ENCODE results near the gene RNF10. TPM values are rescaled to one million over a fixed set of nuclear protein-coding genes. Genes with fewer than 3 reads are reported as not detected.

Gene RNF10
- total RNA-seq, 4 donors from 2014 or later, result 201 to 306 (median 264) TPM

DNA sequence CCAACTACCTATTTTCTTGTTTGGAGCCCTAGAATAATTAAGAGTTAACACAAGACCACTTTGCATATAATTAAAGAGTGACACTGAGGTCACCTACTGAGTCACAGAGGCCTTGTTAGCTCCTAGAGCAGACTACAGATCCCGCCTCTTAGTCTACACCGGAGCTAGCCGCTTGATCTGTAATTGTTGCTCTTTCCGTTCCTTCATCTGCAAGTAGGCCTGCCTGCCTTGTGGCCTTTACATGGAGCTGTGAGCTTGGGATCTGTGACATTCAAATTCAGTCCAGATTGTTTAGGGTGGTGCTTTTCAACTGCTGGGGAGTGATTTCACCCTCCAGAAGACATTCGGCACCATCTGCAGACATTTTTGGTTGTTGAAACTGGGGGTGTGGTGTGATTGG is 43.8 kb upstream of the RNF10 start:
- no peak overlapping the region for H3K27ac ChIP-seq
- H3K27me3 ChIP-seq, result no peaks in the 10 kb centered on the region
- WGBS, 2 donors, result 89 to 93% methylated on average over 5 of the region's 5 CpGs
- H3K4me1 ChIP-seq, result peaks cover 0 to 6% (median 2%) of the 10 kb centered on the region in 4 donors
- TF ChIP-seq POLR2A (IDR thresholded peaks at IDR 0.05) (no peak), EP300 (IDR thresholded peaks at IDR 0.05) (no peak)
- TF ChIP-seq, protein P1, sequence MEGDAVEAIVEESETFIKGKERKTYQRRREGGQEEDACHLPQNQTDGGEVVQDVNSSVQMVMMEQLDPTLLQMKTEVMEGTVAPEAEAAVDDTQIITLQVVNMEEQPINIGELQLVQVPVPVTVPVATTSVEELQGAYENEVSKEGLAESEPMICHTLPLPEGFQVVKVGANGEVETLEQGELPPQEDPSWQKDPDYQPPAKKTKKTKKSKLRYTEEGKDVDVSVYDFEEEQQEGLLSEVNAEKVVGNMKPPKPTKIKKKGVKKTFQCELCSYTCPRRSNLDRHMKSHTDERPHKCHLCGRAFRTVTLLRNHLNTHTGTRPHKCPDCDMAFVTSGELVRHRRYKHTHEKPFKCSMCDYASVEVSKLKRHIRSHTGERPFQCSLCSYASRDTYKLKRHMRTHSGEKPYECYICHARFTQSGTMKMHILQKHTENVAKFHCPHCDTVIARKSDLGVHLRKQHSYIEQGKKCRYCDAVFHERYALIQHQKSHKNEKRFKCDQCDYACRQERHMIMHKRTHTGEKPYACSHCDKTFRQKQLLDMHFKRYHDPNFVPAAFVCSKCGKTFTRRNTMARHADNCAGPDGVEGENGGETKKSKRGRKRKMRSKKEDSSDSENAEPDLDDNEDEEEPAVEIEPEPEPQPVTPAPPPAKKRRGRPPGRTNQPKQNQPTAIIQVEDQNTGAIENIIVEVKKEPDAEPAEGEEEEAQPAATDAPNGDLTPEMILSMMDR (IDR thresholded peaks at IDR 0.05), result no peak
- H3K36me3 ChIP-seq, result peaks cover 0 to 19% (median 0%) of the 10 kb centered on the region in 3 donors
- H3K9me3 ChIP-seq, result no peaks in the 10 kb centered on the region
- no peak for DNase-seq (ENCODE audit: low spot score in 2 of 2)
- H3K4me3 ChIP-seq, result no peak overlapping the region

DNA sequence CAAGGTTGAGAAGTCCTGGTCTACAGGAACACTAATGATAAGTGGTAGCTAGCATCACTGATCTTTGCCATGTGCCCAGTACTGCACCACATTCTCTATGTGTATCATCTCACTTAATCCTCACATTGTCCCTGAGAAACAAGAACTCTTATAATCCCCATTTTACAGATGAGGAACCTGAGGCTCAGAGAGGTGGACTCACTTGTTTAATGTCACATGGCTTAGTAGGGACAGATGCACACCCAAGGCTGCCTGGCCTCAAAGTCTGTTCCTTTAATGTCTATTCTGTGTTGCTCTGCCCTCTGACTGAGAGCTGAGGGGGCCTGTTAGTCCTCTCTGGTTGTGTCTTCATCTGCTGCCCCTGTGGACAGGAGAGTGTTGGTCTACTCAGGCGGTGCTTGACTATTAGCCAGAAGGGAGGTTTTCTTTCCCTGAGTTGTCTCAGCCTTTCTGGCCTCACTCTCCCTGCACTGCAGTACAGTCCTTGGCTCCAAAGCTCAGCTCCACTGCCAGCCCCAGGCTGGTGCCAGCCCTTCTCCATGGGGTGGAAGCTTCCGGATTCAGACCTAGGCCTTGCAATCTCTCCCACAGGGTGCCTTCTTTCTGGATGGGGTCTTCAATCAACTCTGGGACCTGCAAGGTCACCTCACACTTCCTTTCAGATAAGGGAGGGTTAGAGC is 43.2 kb upstream of the RNF10 start:
- H3K4me3 ChIP-seq, result no peak overlapping the region
- no peak for DNase-seq (ENCODE audit: low spot score in 2 of 2)
- H3K36me3 ChIP-seq, result peaks cover 0 to 19% (median 0%) of the 10 kb centered on the region in 3 donors
- H3K4me1 ChIP-seq, result peaks cover 0 to 6% (median 2%) of the 10 kb centered on the region in 4 donors
- H3K27me3 ChIP-seq, result no peaks in the 10 kb centered on the region
- TF ChIP-seq, protein P1 (IDR thresholded peaks at IDR 0.05), result no peak
- TF ChIP-seq EP300 (IDR thresholded peaks at IDR 0.05) (no peak), POLR2A (IDR thresholded peaks at IDR 0.05) (no peak)
- 74 to 77% methylated on average over 2 of the region's 2 CpGs for WGBS, 2 donors
- no peak overlapping the region for H3K27ac ChIP-seq
- no peaks in the 10 kb centered on the region for H3K9me3 ChIP-seq

DNA sequence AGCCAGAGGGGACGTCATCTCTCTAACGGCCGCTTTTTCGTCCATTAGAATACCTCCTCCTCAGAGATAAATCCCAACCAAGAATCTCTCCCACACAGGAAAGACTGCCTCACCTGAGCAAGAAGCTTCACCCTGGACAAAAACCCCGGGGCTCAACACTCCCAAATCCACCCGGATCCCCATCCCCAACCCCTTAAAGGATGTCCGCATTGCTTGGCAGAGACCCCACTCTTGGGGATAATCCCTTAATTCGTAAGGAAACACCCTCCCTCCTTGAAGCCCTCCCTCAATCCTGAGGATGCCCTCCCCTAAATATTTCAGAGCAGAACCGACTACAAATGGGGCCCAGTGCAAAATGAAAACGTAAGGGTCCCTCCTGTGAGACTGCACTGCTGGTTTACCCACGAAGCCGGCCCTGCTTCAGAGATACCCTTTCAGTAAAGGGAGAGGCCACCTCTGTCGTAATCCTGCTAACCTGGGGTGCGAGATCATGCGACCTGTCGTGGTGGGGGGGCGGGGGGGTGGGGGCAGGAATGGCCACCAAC is 38.9 kb upstream of the RNF10 start:
- H3K27me3 ChIP-seq, result no peaks in the 10 kb centered on the region
- H3K27ac ChIP-seq, result peak overlapping the region in 3 of 4 donors; percentile 87 to 94 (median 93)
- no peaks in the 10 kb centered on the region for H3K9me3 ChIP-seq
- peaks cover 0 to 31% (median 4%) of the 10 kb centered on the region in 3 donors for H3K36me3 ChIP-seq
- H3K4me3 ChIP-seq, result peak overlapping the region; percentile 85 to 93 (median 88)
- no peak for TF ChIP-seq POLR2A (IDR thresholded peaks at IDR 0.05)
- TF ChIP-seq, protein P1 (IDR thresholded peaks at IDR 0.05), result no peak
- TF ChIP-seq EP300 (IDR thresholded peaks at IDR 0.05), result no peak
- no peak for DNase-seq (ENCODE audit: low spot score in 2 of 2)
- 23 to 29% methylated on average over 17 of the region's 17 CpGs for whole genome bisulfite sequencing, 2 donors
- peaks cover 3 to 31% (median 19%) of the 10 kb centered on the region in 4 donors for H3K4me1 ChIP-seq

DNA sequence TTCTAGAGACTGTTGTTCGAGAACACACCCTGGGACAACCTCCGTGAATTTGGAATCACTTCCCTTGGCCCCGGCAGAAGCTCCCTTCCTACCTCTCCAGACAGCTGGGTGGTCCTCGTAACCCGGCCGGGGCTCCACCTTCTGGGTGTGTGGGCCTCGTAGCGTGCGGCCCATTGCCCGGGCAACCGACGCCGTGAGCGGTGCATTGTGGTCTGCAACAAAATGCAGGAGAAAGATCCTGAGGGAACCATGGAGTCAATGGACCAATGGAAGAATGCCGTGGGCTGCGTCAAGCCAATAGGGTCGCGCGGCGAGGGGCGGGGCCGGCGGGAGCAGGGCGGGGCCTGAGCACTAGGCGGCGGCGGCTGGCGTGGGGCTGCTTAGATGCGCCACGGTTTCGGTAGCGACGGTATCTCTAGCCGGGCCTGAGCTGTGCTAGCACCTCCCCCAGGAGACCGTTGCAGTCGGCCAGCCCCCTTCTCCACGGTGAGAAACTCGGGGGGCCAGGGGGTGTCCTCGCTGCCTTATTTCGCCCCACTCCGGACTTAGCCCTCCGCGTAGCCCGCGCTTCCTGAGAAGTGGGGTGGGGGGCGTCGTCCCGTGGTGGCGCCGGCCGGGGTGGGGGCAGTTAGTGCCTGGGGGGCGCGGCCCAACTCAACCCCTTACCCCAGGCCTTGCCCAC is 38.3 kb upstream of the RNF10 start, which contains the start of gene DYNLL1:
Gene DYNLL1 (plus strand): TSS at position 383 of the 682 bp plus-strand sequence. CDS start 309 bp downstream, outside the sequence.
- Histone ChIP-seq H3K36me3 (peaks cover 0 to 32% (median 4%) of the 10 kb centered on the region in 3 donors), H3K27me3 (no peaks in the 10 kb centered on the region)

More for the DNA sequence above, 38.3 kb upstream of the RNF10 start, which contains the start of gene DYNLL1:
- Histone ChIP-seq H3K4me3 (peak within 1 kb of the TSS; percentile 85 to 93 (median 88)), H3K9me3 (no peaks in the 10 kb centered on the region), H3K27ac (peak within 1 kb of the TSS; percentile 87 to 94 (median 92)), H3K4me1 (peaks cover 3 to 34% (median 19%) of the 10 kb centered on the region in 4 donors)
- 2 to 3% methylated on average over 29 to 53 of the region's 53 CpGs for WGBS, 2 donors
- DNase-seq (ENCODE audit: low spot score in 2 of 2), result peak; percentile 96 to 98
- TF ChIP-seq POLR2A (IDR thresholded peaks at IDR 0.05) (peak; percentile 80 to 89), EP300 (IDR thresholded peaks at IDR 0.05) (peak; percentile 97 to 98)
- TF ChIP-seq, protein P1 (IDR thresholded peaks at IDR 0.05), result peak in 3 of 5 experiments; percentile 19 to 58 (median 40)
